ENCODE results near the gene DDRGK1.
"Not testable (repeated sequence)": the region's sequence is repeated elsewhere in the genome, so short reads cannot be mapped to it uniquely, and the experiment has no call there.

The DDRGK1 gene

DNA sequence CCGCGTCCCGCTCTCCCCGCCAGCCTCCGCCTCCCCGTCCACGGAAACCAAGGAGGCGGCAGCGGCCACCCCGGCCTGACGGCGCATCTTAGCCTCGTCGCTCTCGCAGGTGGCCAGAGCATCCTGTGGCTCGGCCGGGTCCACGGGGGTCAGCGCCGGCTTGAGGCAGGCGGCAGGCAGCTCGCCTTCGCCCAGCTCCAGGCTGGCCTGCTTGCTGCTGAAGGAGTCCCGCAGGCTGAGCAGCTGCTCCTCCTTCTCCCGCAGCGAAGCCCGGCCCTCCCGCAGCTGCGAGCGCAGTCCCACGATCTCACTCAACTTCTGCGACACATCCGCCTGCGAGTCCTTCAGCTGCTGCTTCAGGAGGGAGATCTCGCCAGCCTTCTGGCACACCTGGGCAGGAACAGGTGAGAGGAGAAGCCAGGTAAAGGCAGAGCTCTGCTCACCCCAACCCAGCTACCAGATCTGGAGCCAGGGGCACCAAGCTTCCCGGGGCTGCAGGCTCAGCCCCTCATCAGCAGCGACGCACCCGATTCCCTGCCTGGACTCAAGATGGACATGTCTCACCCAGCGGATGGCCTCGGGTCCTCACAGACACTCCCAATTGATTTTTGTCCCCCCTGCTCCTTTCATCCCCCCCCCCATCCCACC is 39.6 kb downstream of the DDRGK1 start:
- no peak for DNase-seq (ENCODE audit: low read depth)

DNA sequence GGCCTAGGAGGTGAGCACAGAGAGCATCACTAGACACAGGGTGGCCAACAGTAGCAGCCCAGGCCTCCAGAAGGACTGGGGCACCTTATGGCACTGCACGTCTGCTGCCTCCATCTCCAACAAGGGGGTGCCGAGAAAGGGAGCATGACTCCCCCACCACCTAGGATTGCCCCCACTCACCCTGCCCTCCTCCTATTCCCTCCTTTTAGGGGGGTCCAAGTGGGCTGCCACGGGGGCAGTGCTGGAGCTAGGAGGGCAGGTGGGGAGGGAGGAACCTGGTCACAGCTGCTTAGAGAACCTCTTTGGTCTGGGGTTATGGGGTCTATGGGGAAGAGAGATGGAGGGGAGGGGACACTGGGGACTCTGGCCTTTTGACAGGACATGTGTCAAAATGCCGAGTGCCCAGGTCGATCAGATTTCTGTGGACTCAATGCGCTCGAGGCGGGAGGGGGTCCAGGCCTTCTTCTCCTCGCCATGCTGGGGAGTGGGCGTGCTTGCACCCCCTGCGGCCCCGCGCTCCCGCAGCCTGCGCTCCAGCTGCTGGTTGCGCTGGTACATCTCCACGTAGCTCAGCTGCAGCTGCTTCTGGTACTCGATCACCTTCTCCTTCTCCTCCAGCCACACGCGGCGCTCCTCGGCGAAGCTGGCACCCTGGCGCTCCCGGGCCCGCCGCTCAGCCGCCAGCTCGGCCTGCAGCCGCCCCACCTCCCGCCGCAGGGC is 40.3 kb downstream of the DDRGK1 start:
- DNase-seq (ENCODE audit: low read depth) = no peak

DNA sequence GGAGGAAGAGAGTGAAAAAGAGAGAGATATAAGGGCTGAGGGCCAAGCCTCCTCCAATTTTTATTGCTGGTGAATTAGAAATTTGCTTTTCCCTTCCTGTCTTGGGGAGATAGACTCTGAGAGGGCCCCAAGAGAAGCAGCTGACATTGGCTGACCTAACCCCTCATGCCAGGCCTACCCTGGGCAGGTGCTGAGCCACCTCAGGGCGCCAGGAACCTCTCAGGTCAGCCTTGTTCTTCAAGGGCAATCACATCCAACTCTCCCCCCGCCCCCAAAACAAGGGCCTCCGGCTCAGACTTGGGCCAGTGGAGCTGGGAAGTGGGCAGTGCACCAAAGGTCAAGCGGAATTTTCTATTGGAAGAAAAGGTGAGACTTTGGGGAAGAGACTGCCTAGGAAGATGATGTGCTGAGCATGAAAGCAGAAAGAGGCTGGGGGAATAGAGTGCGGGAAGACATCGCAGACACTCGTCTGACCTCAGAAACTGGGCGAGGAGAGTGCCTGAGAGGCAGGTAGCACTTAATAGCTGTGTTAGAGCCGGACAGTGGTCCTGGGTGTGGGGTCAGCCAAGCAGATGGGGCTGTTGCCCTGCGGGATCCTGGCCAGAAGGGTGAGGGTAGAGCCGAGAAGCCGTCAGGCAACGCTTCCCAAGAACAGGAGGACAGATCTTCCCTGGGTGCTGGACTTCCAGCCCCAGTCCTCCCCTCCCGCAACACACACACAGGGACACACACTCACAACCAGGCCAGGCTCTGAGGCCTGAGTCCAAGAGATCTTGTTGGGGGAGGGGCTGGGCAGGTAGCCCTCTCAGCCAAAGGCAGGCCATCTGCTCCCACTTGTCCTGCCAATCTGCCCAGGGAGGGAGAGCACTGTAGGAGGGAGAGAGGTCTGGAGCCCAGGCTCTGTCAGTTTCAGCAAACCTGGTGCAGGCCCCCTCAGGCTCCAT is 41.1 kb downstream of the DDRGK1 start:
- no peak for DNase-seq (ENCODE audit: low read depth)

DNA sequence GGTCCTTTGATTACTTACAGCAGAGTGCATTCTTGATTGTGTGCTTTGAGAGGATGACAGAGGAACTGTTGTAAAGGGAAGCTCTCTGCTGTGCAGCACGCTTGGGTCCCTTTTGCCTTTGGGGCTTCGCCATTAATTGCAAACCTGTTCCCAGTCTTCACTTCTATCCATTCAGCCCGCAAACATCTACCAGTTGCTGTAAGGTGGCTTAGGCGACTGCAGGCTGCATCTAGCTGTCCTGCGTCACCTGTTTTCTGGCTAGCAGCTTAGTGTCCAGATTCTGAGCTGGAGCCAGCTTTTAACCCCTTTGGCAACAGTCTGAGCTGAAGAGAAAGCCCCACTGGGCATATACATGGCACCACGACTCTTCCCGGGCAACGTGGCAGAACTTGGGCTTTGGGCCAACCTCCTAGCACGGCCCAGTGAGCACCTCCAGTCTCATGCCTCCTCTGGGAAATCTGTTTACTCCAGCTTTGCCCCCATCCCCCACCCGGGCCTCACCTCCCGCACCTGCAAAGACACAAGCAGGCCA is 42.3 kb downstream of the DDRGK1 start:
- no peak for DNase-seq (ENCODE audit: low read depth)

DNA sequence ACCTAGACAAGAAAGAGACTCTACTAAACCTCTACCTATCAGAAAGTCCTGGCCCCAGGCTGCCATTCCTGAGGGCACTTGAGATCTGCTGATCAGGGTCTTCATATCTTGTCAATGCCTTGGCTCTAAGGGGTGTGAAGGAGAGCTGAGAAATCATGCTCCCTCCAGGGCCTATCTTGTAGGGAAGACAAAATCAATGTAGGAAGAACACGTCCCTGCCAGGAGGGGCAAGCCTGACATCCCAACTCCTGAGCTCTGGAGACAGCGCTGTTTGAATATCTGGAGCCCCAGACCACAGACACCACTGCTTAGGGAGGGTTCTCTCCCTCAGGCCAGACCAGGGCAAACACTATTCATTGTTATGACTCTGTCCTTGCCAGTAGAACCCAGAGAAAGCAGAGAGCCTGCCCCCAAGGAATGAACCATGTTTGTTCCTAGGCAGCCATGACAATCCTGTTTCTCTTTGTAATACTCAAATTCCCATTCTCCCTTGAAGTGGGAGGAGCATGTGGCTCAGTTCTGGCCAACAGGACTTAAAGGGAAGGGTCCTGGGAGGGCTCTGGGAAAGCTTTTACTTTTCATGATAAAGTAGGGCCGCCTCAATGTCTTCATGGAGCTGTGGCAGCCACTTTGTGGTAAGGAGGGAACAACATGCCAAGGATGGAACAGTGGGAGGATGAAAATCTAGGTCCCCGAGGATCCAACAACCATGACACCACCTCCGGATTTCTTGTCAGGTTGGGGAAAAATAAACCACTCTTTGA is 43.0 kb downstream of the DDRGK1 start:
- DNase-seq (ENCODE audit: low read depth) = no peak

DNA sequence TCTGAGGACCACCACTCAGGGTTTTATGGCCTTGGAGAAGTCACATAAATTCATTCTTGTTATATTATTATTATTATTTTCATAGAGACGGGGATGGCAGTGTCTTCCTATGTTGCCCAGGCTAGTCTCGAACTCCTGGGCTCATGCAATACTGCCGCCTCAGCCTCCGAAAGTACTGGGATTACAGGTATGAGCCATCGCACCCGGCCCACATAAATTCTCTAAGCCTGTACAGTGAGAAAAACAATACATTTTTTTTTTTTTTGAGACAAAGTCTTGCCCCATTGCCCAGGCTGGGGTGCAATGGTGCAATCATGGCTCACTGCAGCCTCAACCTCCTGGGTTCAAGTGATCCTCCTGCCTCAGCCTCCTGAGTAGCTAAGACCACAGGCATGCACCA is 44.1 kb downstream of the DDRGK1 start:
- no peak for DNase-seq (ENCODE audit: low read depth)

DNA sequence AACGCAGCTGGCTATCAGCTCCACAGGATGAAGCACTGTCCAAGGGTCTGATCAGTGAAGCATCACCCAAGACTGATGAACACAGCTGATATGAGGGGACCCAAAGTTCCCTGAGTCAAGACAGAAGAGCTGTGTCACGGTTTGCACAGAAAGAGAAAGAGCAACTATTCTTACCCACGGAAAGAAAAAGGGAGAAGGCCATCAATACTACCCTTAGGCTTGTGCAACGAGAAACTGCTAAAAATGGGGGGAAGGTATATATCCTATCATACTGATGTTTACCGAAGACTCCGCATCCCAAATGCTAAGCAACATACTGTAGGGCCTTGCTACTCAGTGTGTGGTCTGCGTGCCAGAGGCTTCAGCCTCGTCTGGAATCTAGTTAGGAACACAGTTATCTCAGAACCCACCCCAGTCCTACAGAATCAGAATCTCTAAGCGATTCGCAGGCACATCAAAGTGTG is 45.5 kb downstream of the DDRGK1 start:
- no peak for DNase-seq (ENCODE audit: low read depth)

DNA sequence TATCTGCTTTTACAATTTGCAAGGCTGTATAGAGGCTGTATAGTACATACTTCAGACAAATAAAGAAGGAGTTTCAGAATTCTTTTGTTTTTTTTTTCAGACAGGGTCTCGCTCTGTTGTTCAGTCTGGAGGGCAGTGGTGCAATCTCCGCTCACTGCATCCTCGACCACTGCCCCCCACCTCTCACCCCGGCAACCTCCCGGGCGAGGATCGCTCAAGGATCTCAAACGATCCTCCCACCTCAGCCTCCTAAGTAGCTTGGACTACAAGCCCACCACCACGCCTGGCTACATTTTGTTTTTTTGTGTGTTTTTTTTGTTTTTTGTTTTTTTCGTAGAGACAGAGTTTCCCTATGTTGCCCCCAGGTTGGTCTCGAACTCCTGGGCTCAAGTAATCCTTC is 46.7 kb downstream of the DDRGK1 start:
- no peak for DNase-seq (ENCODE audit: low read depth)

DNA sequence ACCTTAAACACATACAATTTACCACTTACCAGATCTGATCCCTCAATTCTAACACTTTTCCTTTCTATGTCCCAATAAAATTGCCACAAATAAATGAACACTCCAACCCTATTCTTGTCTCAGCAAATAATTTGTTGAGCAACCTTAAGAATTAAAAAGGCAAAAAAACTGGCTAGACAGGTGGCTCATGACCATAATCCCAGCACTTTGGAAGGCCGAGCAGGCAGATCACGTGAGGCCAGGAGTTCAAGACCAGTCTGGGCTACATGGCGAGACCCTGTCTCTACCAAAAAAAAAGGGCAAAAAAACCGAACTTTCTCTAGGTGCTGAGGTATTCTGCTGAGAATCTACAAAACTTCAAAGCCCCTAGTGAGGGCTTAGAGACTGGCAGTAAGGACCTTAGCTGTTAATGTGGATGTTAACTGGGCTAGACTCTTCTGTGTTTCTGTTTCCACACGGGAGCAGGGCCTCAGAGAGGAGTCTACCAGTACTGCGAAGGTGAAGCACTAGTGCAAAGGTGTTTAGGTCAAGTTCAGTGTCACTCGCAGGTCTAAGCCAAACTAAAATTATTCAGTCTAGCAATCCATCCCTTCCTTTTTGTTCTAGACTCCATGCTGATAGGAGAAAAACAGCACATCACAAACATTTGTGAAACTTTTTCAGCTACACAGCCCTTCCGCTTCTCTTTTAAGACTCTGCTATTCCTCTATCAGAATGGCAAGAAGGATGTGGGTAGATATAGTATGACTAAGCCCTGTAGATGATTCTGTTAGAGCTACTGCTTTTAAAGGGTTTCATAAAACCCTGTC is 47.5 kb downstream of the DDRGK1 start:
- no peak for DNase-seq (ENCODE audit: low read depth)

DNA sequence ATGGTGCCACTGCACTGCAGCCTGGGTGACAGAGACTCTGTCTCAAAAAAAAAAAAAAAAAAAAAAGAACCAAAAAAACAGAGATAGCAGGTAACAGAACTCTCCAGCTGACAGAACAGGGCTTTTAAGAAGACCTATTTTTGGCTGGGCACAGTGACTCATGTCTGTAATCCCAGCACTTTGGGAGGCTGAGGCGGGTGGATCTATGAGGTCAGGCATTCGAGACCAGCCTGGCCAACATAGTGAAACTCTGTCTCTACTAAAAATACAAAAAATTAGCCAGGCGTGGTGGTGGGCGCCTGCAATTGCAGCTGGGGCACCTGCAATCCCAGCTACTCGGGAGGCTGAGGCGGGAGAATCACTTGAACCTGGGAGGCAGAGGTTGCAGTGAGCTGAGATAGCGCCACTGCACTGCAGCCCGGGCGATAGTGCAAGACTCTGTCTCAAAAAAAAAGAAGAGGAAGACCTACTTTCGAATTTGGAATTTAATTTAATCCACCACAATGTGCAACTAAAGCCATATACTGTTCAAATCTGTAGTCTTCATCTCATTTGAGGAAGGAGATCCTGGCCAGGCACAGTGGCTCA is 52.3 kb downstream of the DDRGK1 start:
- not testable (repeated sequence) for DNase-seq (ENCODE audit: low read depth)

DNA sequence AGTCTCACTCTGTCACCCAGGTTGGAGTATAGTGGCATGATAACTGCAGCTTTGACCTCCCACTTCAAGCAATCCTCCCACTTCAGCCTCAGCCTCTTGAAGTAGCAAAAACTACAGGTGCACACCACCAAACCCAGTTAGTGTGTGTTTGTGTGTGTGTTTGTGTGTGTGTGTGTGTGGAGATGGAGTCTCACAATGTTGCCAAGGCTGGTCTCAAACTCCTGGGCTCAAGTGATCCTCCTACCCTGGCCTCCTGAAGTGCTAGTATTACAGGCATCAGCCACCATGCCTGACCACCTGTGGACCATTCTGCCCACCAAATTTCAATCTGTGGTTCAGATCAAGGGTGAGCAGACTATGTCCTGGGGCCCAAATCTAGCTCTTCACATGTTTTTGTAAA is 53.6 kb downstream of the DDRGK1 start:
- DNase-seq (ENCODE audit: low read depth) = no peak

DNA sequence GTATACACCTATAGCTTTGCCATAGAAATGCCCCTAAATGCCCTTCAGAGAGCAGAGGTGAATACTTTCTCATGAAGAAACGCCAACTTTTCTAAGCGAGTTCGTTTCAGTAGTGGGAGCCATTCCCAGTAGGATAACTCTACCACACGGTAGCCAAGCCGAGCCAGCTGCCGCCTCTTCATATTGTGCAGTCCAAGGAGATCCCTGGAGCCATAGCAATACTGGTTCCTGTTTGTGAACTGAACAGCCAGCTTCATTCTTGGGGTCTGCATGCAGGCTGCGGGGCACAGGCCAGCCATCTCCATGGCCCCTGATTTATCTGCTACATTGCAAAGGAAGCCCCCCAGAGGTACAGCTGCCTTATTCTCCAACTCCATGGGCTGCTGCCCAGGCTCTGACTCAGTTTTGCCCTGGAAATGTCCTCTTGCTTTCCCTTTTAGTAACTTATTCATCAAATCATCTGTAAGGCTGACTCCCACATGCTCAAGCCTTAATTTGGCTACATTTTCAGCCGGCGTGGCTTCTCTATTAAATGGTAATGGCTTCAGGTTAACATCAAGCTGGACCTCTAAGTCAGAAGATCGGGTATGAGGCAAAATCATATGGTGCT is 57.6 kb downstream of the DDRGK1 start:
- no peak for DNase-seq (ENCODE audit: low read depth)

DNA sequence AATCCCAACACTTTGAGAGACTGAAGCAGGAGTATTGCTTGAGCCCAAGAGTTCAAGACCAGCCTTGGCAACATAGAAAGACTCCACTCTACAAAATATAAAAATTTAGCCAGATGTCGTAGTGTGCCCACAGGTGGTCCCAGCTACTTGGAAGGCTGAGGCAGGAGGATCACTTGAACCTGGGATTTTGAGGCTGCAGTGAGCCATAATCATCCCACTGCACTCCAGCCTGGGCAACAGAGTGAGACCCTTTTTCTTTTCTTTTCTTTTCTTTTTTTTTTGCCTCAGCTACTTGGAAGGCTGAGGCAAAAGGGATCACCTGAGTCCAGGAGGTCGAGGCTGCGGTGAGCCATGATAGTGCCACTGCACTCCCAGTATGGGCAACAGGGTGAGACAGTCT is 62.7 kb downstream of the DDRGK1 start:
- no peak for DNase-seq (ENCODE audit: low read depth)
